ENCODE measurements around the gene OR8G1.
"Not testable (repeated sequence)": the region's sequence is repeated elsewhere in the genome, so short reads cannot be mapped to it uniquely, and the experiment has no call there.

Gene OR8G1, protein sequence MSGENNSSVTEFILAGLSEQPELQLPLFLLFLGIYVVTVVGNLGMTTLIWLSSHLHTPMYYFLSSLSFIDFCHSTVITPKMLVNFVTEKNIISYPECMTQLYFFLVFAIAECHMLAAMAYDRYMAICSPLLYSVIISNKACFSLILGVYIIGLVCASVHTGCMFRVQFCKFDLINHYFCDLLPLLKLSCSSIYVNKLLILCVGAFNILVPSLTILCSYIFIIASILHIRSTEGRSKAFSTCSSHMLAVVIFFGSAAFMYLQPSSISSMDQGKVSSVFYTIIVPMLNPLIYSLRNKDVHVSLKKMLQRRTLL

DNA sequence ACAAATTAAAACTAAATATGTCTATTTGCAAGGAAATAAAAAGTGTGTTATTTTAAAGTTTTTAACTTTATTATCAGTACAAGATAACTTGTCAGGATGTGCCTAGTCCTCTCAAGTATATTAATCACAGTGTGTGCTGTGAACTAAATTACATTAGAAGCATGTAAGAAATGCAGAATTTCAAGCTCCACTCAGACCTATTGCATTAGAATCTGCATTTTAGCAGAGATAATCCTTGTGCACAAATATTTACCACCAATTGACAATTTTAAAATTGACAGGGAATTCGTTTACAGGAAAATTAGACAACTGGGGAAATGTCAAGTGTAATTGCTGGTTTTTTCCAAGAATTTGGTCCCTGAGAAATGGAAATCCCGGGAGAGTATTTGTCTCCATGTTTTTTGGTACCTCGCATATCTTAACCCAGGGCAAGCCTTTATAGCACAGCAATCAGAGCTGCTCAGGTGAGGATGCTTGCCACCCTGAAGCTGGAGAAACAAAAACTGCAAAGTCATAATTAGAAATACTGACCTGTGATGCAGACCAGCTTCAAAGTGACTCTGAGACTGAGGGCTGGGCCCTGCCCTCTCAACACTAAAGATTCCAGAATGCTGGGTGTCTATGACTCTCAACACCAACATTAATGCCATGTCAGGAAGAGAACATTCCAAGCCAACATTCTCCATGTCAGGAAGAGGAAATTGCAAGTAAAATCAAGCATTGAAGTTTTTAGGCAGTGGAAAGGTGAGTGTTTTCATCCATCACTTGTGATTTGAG is at the start of gene OR8G1:
Gene OR8G1 (plus strand): TSS at position 475 of the 777 bp plus-strand sequence. CDS start 8,581 bp downstream, outside the sequence.
- DNase-seq (ENCODE audit: low read depth in 2 of 2, low spot score in 1 of 2): no peak

DNA sequence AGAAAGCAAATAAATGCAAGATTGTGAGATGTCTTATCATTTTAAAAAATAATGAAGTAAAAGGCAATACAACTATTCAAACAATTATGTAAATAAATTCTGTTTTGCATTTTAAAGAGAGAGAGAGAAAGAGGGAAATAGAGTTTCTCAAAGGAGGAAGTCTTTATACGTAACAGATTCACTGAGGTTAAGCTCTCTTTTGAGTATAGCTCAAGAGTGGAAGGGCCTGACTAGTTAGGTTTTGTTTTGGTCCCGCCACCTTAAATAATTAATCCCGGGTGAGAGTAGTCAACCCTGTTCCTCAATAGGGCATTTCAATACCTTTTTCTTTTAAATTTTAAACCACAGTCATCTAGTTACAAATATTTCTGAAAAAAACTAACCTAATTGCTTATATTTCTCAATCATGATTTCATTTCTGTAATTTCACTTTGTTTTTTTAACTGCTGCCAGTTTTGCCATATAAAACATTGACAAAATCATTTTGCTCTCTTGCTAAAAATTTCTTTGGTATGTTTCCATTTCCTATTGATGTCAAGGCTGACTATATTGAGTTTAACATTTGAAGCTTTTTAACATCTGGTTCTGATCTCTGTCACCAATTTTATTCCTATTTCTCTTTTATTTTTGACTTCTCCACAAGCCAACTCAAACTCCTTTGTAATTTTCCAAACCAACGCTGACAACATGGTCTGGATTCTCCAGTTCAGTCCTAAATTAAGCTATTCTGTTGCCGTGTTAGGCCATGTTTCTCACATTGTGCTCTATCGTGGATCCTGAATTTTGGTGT is 47.5 kb upstream of the OR8G1 start:
- no peak for DNase-seq (ENCODE audit: low read depth in 2 of 2, low spot score in 1 of 2)

DNA sequence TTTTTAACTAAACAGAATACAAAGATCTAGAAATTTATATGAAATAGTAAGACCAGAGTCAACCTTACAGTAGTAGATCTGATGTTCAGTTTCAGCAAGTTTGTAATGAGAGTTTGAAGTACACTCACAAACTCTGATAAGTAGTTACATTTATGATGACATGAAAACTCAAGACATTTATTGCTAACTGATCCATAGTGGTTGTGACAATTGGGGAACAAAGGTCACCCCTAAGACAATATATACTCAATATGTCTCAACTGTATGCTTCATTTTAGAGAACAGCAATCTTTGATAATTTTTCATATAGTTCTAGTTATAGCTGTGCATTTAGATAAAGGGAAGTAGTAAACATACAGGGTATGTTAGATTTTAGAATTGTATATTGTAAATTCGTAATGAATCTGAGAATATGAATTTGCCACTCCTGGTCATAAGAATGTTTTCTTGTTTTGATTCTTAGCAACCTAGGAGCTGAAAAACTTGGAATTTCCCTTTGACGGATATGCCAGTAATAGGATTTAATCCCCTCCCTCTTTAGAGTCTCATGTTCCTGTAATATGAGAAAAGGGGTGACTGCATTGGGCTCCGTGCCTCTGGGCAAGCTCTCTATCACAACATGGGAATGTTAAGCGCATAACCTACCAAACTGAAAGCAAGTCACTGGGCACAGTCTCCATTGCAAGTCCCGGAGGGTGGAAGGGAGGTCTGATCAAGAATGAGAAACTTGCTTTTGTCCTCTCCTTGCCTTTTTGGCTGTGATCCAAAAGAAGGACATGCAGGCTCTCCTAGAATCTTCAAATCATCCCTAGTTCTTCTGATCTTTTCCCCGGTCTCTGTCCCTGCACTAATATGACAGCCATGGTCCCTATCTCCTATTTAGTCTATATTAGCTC is 46.4 kb upstream of the OR8G1 start:
- DNase-seq (ENCODE audit: low read depth in 2 of 2, low spot score in 1 of 2): no peak

DNA sequence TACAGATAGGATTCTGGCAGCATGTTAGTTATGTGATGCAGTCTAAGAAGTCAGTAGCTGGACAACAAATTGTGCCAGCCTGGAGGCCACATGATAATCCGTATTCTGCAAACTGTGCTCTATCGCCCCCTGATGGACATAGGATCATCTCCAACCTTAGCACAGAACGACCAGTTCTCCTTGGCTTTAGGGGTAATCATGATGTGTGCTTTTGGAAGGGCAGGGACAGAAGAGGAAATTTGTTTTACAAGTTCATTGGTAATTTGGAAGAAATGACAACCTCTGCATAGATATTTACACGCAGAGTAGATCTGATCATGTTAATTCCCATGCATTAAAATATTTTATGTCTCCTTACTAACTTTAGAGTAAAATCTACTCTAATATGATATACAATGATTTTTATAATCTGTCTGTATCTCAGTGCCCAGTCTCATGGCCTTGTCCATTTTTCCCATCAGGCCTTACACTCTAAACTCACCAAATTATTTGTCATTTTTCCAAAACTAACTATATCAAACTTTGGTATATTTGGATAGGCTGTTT is 45.6 kb upstream of the OR8G1 start:
- DNase-seq (ENCODE audit: low read depth in 2 of 2, low spot score in 1 of 2): no peak

DNA sequence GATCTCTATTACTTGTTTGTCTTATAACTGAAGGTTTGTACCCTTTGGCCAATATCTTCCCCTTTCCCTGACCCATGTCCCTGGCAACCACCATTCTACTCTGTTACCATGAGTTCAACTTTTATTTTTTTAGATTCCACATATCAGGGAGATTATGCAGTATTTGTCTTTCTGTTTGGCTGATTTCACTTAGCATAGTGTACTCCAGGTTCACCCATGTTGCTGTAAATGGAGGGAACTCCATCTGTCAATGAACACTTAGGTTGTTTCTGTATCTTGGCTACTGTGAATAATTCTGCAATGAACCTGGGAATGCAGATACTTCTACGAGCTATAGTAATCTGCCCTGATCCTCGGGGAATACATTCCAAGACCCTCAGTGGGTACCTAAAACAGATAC is 42.9 kb upstream of the OR8G1 start:
- DNase-seq (ENCODE audit: low read depth in 2 of 2, low spot score in 1 of 2): no peak

DNA sequence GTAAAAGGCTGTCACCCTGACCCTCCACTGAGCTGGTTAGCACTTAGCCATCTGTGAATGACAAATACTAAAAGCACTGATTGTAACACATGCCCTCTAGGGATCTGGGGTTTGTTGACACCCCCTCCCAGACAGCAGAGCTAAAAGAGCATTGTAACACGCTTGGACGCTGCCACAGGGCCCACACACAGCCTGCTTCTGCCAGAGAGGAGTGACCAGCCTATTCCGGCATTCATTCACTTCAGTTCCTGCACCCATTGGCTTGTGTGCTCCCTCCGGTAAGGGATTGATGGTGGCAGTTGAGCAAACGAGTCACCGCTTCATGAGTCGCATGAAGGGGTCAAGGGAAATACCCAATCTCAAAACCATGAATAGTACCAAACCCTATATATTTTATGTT is 42.0 kb upstream of the OR8G1 start:
- DNase-seq (ENCODE audit: low read depth in 2 of 2, low spot score in 1 of 2): no peak

DNA sequence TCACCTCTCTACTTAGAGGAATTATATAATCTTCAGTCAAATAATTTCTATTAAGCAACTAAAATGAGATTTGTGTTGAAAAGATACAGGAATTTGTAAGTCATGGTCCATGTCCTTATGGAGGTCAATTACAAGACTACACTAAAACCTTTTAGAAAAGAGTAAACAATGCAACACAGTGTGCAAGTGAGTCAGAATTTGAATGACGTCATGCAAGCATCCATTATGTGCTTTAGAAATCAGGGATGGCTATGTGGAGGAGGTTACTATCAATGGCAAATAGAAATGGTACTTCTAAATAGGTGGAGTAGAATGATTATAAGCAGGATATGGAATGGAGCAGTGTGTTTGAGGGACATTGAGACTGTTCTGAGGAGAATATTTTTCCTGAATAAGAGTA is 41.2 kb upstream of the OR8G1 start:
- no peak for DNase-seq (ENCODE audit: low read depth in 2 of 2, low spot score in 1 of 2)

DNA sequence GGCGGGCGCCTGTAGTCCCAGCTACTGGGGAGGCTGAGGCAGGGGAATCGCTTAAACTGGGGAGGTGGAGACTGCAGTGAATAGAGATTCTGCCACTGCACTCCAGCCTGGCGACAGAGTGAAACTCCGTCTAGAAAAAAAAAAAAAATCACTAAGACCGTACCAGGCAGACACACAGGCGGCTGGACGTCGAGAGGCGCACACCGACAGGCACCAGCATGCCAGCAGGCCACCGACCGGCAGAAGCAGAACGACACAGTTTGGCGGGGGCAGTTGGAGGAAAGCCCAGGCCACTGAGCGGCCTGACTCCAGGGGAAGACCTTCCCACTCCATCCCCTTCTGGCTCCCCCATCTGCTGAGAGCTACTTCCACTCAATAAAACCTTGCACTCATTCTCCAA is 40.2 kb upstream of the OR8G1 start:
- DNase-seq (ENCODE audit: low read depth in 2 of 2, low spot score in 1 of 2): no peak

DNA sequence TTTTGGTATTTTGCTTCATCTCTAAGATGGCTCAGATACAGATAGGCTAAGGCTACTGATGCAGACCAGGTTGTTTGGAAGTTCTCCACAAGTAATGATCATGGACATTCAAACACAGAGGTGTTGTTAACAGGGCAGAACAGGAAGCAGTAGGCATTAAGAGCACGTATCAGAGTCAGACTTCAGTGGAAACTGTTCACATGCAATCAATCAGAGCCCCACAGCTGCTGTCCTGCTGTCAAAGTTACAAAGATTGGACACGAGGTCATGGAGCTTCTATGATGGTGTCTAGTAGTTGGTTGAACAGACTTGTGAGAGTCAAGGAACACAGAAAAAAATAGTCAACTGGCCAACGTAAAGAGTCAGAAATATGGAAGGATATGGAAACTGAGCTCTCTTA is 37.9 kb upstream of the OR8G1 start:
- DNase-seq (ENCODE audit: low read depth in 2 of 2, low spot score in 1 of 2): no peak

DNA sequence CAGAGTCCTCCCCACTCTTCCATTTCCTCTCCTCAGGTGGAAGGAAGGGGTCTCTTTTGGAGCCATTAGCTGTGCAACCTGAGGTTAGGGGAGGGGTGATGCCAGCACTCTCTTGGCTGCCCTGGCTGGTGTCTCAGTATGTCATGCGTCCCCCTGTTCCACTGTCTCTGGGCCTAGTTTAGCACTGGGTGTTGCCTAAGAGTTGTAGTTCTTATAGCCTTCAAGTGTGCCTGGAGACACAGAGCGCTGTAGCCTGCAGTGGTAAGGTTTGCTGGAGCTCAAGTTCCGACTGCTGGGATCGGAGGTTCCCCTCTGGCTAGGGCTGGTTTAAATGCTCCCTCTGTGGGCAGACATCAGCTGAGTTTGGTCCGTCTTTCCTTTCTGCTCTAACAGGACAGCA is 36.9 kb upstream of the OR8G1 start:
- no peak for DNase-seq (ENCODE audit: low read depth in 2 of 2, low spot score in 1 of 2)

DNA sequence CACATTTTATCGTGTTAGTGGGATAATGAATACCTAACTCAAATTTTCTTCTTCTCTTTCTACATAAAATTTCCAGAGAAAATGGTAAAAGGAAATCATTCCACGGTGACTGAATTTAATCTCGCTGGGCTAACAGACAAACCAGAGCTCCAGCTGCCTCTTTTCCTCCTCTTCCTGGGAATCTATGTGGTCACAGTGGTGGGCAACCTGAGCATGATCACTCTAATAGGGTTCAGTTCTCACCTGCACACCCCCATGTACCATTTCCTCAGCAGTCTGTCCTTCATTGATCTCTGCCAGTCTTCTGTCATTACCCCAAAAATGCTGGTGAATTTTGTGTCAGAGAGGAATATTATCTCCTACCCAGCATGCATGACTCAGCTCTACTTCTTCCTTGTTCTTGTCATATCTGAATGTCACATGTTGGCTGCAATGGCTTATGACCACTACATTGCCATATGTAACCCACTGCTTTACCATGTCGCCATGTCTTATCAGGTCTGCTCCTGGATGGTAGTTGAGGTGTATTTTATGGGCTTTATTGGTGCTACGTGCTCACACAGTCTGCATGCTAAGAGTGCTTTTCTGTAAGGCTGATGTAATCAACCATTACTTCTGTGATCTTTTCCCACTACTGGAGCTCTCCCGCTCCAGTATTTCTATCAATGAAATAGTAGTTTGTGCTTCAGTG is 33.6 kb upstream of the OR8G1 start:
- no peak for DNase-seq (ENCODE audit: low read depth in 2 of 2, low spot score in 1 of 2)

DNA sequence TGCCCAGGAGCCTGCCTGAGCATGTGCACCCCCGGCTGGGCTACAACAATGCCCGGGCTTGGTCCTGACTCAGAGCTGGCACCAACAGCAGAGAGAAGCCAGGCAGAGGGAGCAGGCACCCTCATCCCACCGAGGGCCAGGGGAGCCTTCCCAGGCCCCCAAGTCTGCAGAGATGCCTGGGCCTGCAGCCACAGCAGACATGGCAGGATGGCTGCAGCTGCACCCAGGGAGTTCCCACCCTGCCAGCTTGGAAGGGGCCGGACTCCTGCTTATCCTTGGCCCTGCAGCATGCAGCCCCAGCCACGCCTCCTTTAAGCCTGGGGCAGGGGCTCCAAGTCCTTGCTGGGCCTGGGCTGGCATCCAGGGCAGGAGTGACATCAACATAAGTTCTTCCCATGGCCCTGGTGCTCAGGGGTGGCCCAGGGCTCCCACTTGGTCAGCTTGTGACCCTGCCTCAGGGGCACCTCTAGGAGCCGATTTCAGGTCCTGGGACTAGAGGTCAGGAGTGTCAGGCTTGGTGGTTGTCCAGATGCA is 31.0 kb upstream of the OR8G1 start:
- no peak for DNase-seq (ENCODE audit: low read depth in 2 of 2, low spot score in 1 of 2)

DNA sequence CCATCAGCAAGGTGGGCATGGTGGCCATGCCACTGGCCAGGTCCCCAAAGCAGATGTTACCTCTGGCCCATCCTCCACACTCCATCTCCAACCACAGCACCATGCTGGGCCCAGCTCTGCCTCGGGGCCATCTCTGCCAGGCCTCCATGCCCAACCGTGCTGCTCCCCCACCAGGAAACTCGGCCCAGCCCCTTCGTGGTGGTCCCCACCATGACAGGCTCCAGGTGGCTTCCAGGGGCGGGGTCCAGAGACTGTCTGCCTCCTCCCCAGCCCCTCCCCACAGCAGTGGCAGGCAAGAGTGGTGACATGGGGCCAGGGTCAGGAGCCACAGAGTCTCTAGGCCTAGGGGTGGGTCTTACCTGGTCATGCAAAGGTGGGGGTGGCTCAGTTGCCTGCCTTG is 30.5 kb upstream of the OR8G1 start:
- no peak for DNase-seq (ENCODE audit: low read depth in 2 of 2, low spot score in 1 of 2)

DNA sequence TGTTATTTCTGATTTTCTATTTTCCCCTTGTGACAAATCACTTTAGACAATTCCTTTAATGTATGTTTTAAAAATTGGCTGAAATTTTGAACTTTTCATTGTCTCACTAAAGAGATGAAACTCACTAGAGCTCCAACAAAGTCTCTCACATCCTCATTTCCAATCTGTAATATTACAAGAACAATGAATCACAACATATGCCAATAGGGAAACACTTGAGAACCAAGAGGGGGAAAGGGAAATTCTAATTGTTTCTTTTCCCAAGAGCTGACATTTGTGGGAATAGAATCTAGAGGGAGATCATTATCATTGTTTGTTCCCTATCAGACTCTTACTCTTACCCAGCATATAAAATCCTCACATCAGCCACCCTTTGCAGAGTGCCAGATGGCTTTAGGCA is 29.6 kb upstream of the OR8G1 start:
- DNase-seq (ENCODE audit: low read depth in 2 of 2, low spot score in 1 of 2): no peak

DNA sequence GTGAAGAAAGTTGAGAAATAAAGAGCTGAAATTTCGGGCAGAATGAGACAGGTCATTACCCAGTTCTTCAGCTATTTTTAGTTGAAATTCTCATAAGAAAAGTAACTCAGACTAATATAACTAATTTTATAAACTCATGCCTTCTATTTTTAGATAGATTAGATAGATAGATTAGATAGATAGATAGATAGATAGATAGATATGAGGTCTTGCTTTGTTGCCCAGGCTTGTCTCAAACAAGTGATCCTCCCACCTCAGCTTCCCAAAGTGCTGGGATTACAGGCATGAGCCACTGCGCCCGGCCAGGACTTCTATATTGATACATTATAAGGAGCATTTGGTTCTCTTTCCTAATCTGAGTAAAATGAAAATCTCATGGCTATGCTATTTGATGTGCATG is 26.9 kb upstream of the OR8G1 start:
- no peak for DNase-seq (ENCODE audit: low read depth in 2 of 2, low spot score in 1 of 2)

DNA sequence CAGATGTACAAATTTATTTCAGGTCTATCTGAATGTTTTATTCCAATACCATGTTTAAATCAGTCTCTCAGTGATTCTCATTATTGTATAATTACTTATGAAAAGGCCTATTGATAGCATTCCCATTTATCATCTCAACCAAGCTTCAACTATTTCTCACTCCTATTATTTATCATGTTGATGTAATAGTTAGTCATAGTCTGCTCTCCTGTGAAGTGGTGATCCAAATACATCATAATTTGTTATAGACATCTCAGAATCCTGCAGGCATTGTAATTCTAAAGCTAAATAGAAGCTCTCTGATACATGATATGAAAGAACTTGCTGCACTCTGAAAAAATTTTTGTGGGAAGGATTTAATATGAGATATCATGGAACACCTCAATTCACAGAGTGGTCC is 21.8 kb upstream of the OR8G1 start:
- no peak for DNase-seq (ENCODE audit: low read depth in 2 of 2, low spot score in 1 of 2)

DNA sequence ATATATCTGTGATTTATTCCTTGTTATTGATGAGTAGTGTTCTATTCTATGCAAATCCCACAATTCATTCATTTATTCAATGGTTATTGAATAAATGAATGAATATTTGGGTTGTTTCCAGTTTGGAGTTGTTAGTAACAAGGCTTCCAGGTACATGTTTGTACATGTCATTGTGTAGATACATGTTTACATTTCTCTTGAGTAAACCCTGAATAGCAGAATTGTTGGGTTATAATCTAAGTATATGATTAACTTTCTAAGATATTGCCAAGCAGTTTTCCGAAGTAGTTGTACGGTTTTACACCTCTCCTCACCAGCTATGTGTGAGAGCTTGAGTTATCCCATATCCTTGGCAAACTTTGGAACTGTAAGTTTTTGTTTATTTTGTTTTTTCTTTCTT is 18.5 kb upstream of the OR8G1 start:
- no peak for DNase-seq (ENCODE audit: low read depth in 2 of 2, low spot score in 1 of 2)

DNA sequence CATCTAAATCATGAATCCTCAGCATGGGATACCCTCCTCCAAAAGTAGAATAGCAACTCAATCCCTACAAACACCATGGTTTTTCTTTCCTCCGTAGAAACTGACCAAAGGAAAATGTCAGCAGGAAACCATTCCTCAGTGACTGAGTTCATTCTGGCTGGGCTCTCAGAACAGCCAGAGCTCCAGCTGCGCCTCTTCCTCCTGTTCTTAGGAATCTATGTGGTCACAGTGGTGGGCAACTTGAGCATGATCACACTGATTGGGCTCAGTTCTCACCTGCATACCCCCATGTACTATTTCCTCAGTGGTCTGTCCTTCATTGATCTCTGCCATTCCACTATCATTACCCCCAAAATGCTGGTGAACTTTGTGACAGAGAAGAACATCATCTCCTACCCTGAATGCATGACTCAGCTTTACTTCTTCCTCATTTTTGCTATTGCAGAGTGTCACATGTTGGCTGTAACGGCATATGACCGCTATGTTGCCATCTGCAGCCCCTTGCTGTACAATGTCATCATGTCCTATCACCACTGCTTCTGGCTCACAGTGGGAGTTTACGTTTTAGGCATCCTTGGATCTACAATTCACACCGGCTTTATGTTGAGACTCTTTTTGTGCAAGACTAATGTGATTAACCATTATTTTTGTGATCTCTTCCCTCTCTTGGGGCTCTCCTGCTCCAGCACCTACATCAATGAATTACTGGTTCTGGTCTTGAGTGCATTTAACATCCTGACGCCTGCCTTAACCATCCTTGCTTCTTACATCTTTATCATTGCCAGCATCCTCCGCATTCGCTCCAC is 16.1 kb upstream of the OR8G1 start:
- not testable (repeated sequence) for DNase-seq (ENCODE audit: low read depth in 2 of 2, low spot score in 1 of 2)

DNA sequence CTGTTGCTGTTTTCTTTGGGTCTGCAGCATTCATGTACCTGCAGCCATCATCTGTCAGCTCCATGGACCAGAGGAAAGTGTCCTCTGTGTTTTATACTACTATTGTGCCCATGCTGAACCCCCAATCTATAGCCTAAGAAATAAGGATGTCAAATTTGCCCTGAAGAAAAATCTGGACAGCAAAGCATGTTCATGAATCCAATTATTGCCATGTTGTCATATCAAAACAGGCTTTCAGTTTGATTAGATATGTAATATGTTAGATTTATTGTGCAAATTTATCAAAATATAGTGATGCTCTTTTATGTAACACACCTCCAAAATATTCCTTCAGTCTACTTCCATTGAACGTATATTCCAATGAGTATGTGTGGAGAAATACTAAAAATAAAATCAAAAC is 15.4 kb upstream of the OR8G1 start:
- DNase-seq (ENCODE audit: low read depth in 2 of 2, low spot score in 1 of 2): no peak

All from stimulated activated CD8-positive, alpha-beta memory T cell treated with anti-CD3 and anti-CD28 coated beads, Interleukin-4, amount 100 ng/mL, for 4 hours (primary cell).